Measurements from ENCODE around the gene LDLRAD4. TPM values are rescaled to one million over a fixed set of nuclear protein-coding genes. Genes with fewer than 3 reads are reported as not detected.

The LDLRAD4 gene
- total RNA-seq, 1 donor from 2014 or later: 34.1 TPM

- Mint-ChIP-seq H3K27ac (ENCODE audit: unreplicated experiment) (no peak overlapping the region), H3K27me3 (ENCODE audit: unreplicated experiment) (peaks cover 3% of the 10 kb centered on the region), H3K9me3 (ENCODE audit: unreplicated experiment) (no peaks in the 10 kb centered on the region), H3K4me3 (ENCODE audit: unreplicated experiment) (no peak overlapping the region), H3K36me3 (ENCODE audit: low read depth, unreplicated experiment) (peaks cover 7% of the 10 kb centered on the region), H3K4me1 (ENCODE audit: unreplicated experiment) (peaks cover 7% of the 10 kb centered on the region)
- DNase-seq (ENCODE audit: low spot score): no peak
- TF ChIP-seq CTCF (IDR thresholded peaks at IDR 0.05; ENCODE audit: unreplicated experiment): no peak
Observed at GRCh38 chr18:13392029-13392750, 173.6 kb downstream of the LDLRAD4 start.

- no peaks in the 10 kb centered on the region for H3K9me3 Mint-ChIP-seq (ENCODE audit: unreplicated experiment)
- peaks cover 3% of the 10 kb centered on the region for H3K27me3 Mint-ChIP-seq (ENCODE audit: unreplicated experiment)
- no peak overlapping the region for H3K4me3 Mint-ChIP-seq (ENCODE audit: unreplicated experiment)
- no peak for TF ChIP-seq CTCF (IDR thresholded peaks at IDR 0.05; ENCODE audit: unreplicated experiment)
- H3K27ac Mint-ChIP-seq (ENCODE audit: unreplicated experiment): no peak overlapping the region
- DNase-seq (ENCODE audit: low spot score): no peak
- H3K36me3 Mint-ChIP-seq (ENCODE audit: low read depth, unreplicated experiment): peaks cover 5% of the 10 kb centered on the region
- peaks cover 6% of the 10 kb centered on the region for H3K4me1 Mint-ChIP-seq (ENCODE audit: unreplicated experiment)
Observed at GRCh38 chr18:13392899-13393298, 174.3 kb downstream of the LDLRAD4 start.

- Mint-ChIP-seq H3K9me3 (ENCODE audit: unreplicated experiment) (no peaks in the 10 kb centered on the region), H3K4me1 (ENCODE audit: unreplicated experiment) (peaks cover 1% of the 10 kb centered on the region), H3K27me3 (ENCODE audit: unreplicated experiment) (peaks cover 3% of the 10 kb centered on the region), H3K27ac (ENCODE audit: unreplicated experiment) (no peak overlapping the region), H3K4me3 (ENCODE audit: unreplicated experiment) (no peak overlapping the region), H3K36me3 (ENCODE audit: low read depth, unreplicated experiment) (peaks cover 4% of the 10 kb centered on the region)
- DNase-seq (ENCODE audit: low spot score): no peak
- TF ChIP-seq CTCF (IDR thresholded peaks at IDR 0.05; ENCODE audit: unreplicated experiment): no peak
Observed at GRCh38 chr18:13393338-13393737, 174.8 kb downstream of the LDLRAD4 start.

- TF ChIP-seq CTCF (IDR thresholded peaks at IDR 0.05; ENCODE audit: unreplicated experiment): no peak
- H3K9me3 Mint-ChIP-seq (ENCODE audit: unreplicated experiment): no peaks in the 10 kb centered on the region
- no peak overlapping the region for H3K4me3 Mint-ChIP-seq (ENCODE audit: unreplicated experiment)
- H3K27ac Mint-ChIP-seq (ENCODE audit: unreplicated experiment): no peak overlapping the region
- H3K4me1 Mint-ChIP-seq (ENCODE audit: unreplicated experiment): no peaks in the 10 kb centered on the region
- DNase-seq (ENCODE audit: low spot score): no peak
- peaks cover 4% of the 10 kb centered on the region for H3K36me3 Mint-ChIP-seq (ENCODE audit: low read depth, unreplicated experiment)
- H3K27me3 Mint-ChIP-seq (ENCODE audit: unreplicated experiment): peaks cover 3% of the 10 kb centered on the region
Observed at GRCh38 chr18:13394801-13395200, 176.2 kb downstream of the LDLRAD4 start.

GRCh38 chr18:13395577-13395976, 177.0 kb downstream of the LDLRAD4 start:
- no peak overlapping the region for H3K4me3 Mint-ChIP-seq (ENCODE audit: unreplicated experiment)
- no peaks in the 10 kb centered on the region for H3K27me3 Mint-ChIP-seq (ENCODE audit: unreplicated experiment)
- no peak for TF ChIP-seq CTCF (IDR thresholded peaks at IDR 0.05; ENCODE audit: unreplicated experiment)
- peaks cover 10% of the 10 kb centered on the region for H3K36me3 Mint-ChIP-seq (ENCODE audit: low read depth, unreplicated experiment)
- no peak overlapping the region for H3K27ac Mint-ChIP-seq (ENCODE audit: unreplicated experiment)
- no peak for DNase-seq (ENCODE audit: low spot score)
- peaks cover under 1% of the 10 kb centered on the region for H3K4me1 Mint-ChIP-seq (ENCODE audit: unreplicated experiment)
- no peaks in the 10 kb centered on the region for H3K9me3 Mint-ChIP-seq (ENCODE audit: unreplicated experiment)
